Sigmoid colon (tissue), 7 donors: ENCODE results near the gene SCNN1B. TPM values are rescaled to one million over a fixed set of nuclear protein-coding genes. Genes with fewer than 3 reads are reported as not detected.

Source experiments
- DNase-seq: peaks from one replicate; pipeline ENCODE4 v3.0.0-alpha.2; 2019
- H3K27ac ChIP-seq, 4 donors: fragments of 200-600 bp; sonication (generic); one replicate each; pipeline ENCODE4 v1.5.1; 2016 to 2019; ENCODE audit warnings: mild to moderate bottlenecking in 1 of 4
- H3K27me3 ChIP-seq, 3 donors: fragments of 200-600 bp; sonication (generic); one replicate each; pipeline ENCODE4 v1.5.1; 2019; ENCODE audit warnings: mild to moderate bottlenecking in 1 of 3
- H3K36me3 ChIP-seq, 4 donors: fragments of 200-600 bp; sonication (generic); one replicate each; pipeline ENCODE4 v1.5.1; 2016 to 2019
- H3K4me1 ChIP-seq, 4 donors: fragments of 200-600 bp; sonication (generic); one replicate each; pipeline ENCODE4 v1.5.1; 2017 to 2019
- H3K4me3 ChIP-seq, 4 donors: fragments of 200-600 bp; sonication (generic); one replicate each; pipeline ENCODE4 v1.5.1; 2017 to 2019; ENCODE audit warnings: mild to moderate bottlenecking in 2 of 4, moderate library complexity in 1 of 4
- H3K9me3 ChIP-seq, 4 donors: fragments of 200-600 bp in 3 of 4; sonication (generic) in 3 of 4; one replicate each; pipeline versions ENCODE4 v1.5.1 to v1.6.1; 2013 to 2019
- CTCF ChIP-seq, 4 experiments: fragments of 450-650 bp in 3 of 4; fragments of 200-600 bp in 1 of 4; IDR thresholded peaks; one replicate each; pipeline ENCODE4 v1.5.1; 2016 to 2019; ENCODE audit warnings: antibody characterized with exemption in 4 of 4, mild to moderate bottlenecking in 3 of 4, moderate library complexity in 2 of 4
- EP300 ChIP-seq, 4 donors: sonication (generic); formaldehyde crosslinking; IDR thresholded peaks; one replicate each; pipeline ENCODE4 v1.6.1; 2017; ENCODE audit warnings: antibody characterized with exemption in 4 of 4
- POLR2A ChIP-seq, 2 donors: fragments of 450-650 bp; IDR thresholded peaks; one replicate each; pipeline ENCODE4 v1.6.1; 2016; ENCODE audit warnings: antibody characterized with exemption in 2 of 2, mild to moderate bottlenecking in 2 of 2, moderate library complexity in 2 of 2
- POLR2AphosphoS5 ChIP-seq, 4 donors: sonication (generic); formaldehyde crosslinking; IDR thresholded peaks; one replicate each; pipeline ENCODE4 v1.6.1; 2017; ENCODE audit warnings: antibody characterized with exemption in 4 of 4
- WGBS, 2 donors: extraction: QIAGEN DNeasy Blood & Tissue Kit; methylation state at CpG; one replicate each; pipeline ENCODE4 v1.1.7; 2013; 5-methylcytosine and 5-hydroxymethylcytosine counted together
- intact Hi-C: fragments of 100-400 bp; cut with DNase I; formaldehyde crosslinking; loops from one replicate; pipeline ENCODE4 v1.15.1; 2023
- polyA plus RNA-seq, 3 donors: library from polyadenylated mRNA; stranded (reverse); fragments of 200-250 nt; gene quantifications; one replicate each; pipeline ENCODE4 v1.2.3, GENCODE V29; 2013
- total RNA-seq, 4 donors: library from RNA; depleted of rRNA; stranded (reverse); fragments of >200 nt; gene quantifications; one replicate each; pipeline ENCODE4 v1.1.0, GENCODE V29; 2016
- donor health status: healthy with polysubstance abuse.
- donor health status: Bipolar disorder and iron deficiency.
- donor health status: healthy.

The SCNN1B gene
- total and polyA plus RNA-seq, 7 donors = 1.7 to 212 (median 9.2) TPM

- intact Hi-C loops = no loop called here
Measured at GRCh38 chr16:23327836-23328235, 25.7 kb downstream of the SCNN1B start.

GRCh38 chr16:23330161-23330560 lies 28.1 kb downstream of the SCNN1B start:
- no peak for DNase-seq
- Histone ChIP-seq H3K4me1 (peaks cover 0 to 4% (median under 1%) of the 10 kb centered on the region in 4 donors), H3K27ac (no peak overlapping the region), H3K36me3 (no peaks in the 10 kb centered on the region), H3K4me3 (no peak overlapping the region), H3K9me3 (no peaks in the 10 kb centered on the region), H3K27me3 (no peaks in the 10 kb centered on the region)
- 75 to 85% methylated on average over 8 of the region's 8 CpGs for WGBS, 2 donors
- intact Hi-C loops = no loop called here
- TF ChIP-seq POLR2AphosphoS5 (IDR thresholded peaks at IDR 0.05) = no peak
- no peak for TF ChIP-seq EP300 (IDR thresholded peaks at IDR 0.05)
- TF ChIP-seq CTCF (IDR thresholded peaks at IDR 0.05) = no peak
- TF ChIP-seq POLR2A (IDR thresholded peaks at IDR 0.05) = no peak

More at GRCh38 chr16:23327836-23328235, 25.7 kb downstream of the SCNN1B start:
- Histone ChIP-seq H3K4me3 (no peak overlapping the region), H3K36me3 (no peaks in the 10 kb centered on the region), H3K27ac (no peak overlapping the region), H3K9me3 (no peaks in the 10 kb centered on the region), H3K4me1 (peaks cover 0 to 20% (median 3%) of the 10 kb centered on the region in 4 donors), H3K27me3 (no peaks in the 10 kb centered on the region)
- TF ChIP-seq POLR2A (IDR thresholded peaks at IDR 0.05) = no peak
- TF ChIP-seq CTCF (IDR thresholded peaks at IDR 0.05) = no peak
- TF ChIP-seq EP300 (IDR thresholded peaks at IDR 0.05) = no peak
- TF ChIP-seq POLR2AphosphoS5 (IDR thresholded peaks at IDR 0.05) = no peak
- no peak for DNase-seq
- WGBS, 2 donors = 87 to 94% methylated on average over 4 of the region's 4 CpGs

- Histone ChIP-seq H3K27ac (no peak overlapping the region), H3K4me3 (no peak overlapping the region), H3K36me3 (no peaks in the 10 kb centered on the region), H3K27me3 (no peaks in the 10 kb centered on the region), H3K4me1 (no peaks in the 10 kb centered on the region), H3K9me3 (no peaks in the 10 kb centered on the region)
- no peak for DNase-seq
- TF ChIP-seq EP300 (IDR thresholded peaks at IDR 0.05) = no peak
- no peak for TF ChIP-seq POLR2A (IDR thresholded peaks at IDR 0.05)
- no peak for TF ChIP-seq CTCF (IDR thresholded peaks at IDR 0.05)
- TF ChIP-seq POLR2AphosphoS5 (IDR thresholded peaks at IDR 0.05) = no peak
- 58 to 85% methylated on average over 11 of the region's 11 CpGs for WGBS, 2 donors
- intact Hi-C loops = no loop called here
Measured at GRCh38 chr16:23330583-23331249, 28.6 kb downstream of the SCNN1B start.

GRCh38 chr16:23333034-23333579 lies 31.0 kb downstream of the SCNN1B start:
- 79 to 82% methylated on average over 4 of the region's 4 CpGs for WGBS, 2 donors

More at GRCh38 chr16:23333034-23333579, 31.0 kb downstream of the SCNN1B start:
- TF ChIP-seq EP300 (IDR thresholded peaks at IDR 0.05) (no peak), POLR2AphosphoS5 (IDR thresholded peaks at IDR 0.05) (no peak), CTCF (IDR thresholded peaks at IDR 0.05) (no peak), POLR2A (IDR thresholded peaks at IDR 0.05) (no peak)
- Histone ChIP-seq H3K36me3 (no peaks in the 10 kb centered on the region), H3K4me1 (no peaks in the 10 kb centered on the region), H3K4me3 (no peak overlapping the region), H3K27me3 (no peaks in the 10 kb centered on the region), H3K9me3 (no peaks in the 10 kb centered on the region), H3K27ac (no peak overlapping the region)
- intact Hi-C loops = no loop called here
- no peak for DNase-seq
